GM12801 (cell line): ENCODE measurements around the gene KREMEN2.

Experiments used
- CTCF ChIP-seq: IDR thresholded peaks from one replicate; pipeline ENCODE4 v1.5.1; 2011; ENCODE audit warnings: control low read depth; ENCODE audit not compliant: insufficient read length; ENCODE audit errors: extremely low read depth

Gene KREMEN2

DNA sequence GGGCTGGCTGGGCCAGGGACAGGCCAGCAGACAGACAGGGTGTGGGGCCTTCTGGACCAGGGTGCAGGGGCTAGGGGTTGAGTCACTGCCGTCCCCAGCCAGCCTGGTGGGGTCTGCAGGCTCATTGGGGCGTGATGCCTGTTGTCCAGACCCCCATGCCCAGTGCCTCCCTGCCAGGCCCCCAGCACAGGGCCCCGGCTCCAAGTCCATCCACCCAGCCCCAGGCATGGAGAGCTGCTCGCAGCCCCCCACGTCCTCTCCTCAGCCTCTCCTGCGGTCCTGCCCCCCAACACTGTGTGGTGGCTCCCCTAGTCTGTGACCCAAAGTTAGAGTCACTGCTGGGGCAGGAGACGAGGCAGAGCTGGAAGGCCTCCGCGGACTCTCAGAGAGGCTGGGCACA, 23.2 kb downstream of the KREMEN2 start:
- TF ChIP-seq CTCF = no peak

- TF ChIP-seq CTCF = no peak
Measured at GRCh38 chr16:2987833-2988232, 23.8 kb downstream of the KREMEN2 start.

DNA sequence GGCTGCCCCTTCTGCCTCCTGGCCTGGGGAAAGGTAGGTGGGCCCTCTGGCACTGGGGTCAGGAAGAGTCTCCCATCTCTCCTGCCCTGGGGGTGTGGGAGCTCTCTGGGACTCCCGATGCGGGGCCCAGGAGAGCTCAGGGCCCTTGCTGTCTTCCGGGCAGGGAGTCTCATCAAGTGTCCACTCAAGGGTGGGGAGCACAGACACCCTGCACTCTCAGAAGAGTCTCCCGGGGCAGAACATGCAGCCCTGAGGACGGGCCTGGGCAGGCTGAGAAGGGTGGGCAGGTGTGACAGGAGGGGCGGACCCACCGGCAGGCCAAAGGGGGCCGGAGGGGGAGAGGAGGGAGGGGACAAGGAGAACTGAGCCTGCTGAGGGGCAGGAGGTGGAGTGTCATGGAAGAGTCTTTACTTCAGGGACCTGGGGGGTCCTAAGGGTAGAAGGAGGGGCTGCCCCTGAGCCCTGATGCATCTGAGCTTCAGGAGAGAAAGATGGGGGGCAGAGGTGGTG, 24.6 kb downstream of the KREMEN2 start:
- TF ChIP-seq CTCF = no peak

GRCh38 chr16:2990891-2991290, 26.8 kb downstream of the KREMEN2 start:
- no peak for TF ChIP-seq CTCF

GRCh38 chr16:2991566-2992261, 27.6 kb downstream of the KREMEN2 start:
- TF ChIP-seq CTCF = no peak

DNA sequence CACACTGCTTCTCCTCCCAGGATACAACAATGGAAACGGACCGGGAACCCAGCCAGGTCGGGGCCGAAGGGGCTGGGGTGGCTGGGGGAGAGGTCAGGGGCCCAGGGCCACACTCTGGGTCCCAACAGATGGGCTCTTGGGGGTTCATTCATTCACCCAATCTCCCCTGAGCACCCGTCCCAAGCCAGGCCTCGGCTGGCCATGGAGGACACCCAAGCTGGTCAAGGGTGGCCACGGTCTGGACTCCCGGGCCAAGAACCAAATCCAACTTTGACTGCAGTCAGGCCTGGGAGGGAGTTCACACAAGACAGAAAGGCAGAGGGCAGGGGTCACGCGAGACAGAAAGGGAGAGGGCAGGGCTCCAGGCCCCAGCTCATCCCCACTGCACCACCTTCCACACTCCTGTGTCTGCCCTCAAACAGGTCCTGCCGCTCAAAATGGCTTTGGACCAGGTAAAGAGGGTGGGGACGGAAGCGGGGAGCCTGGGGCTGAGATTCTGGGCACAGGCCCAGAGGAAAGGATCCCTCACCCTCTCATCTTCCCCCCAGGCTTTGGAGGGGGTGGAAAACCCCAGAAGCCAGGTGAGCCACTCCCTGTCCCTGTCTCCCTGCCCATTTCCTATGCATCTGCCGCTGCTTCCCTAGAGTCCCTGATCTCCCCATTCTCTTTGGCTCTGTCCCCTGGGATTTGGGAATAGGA, 28.5 kb downstream of the KREMEN2 start:
- TF ChIP-seq CTCF = no peak

GRCh38 chr16:2996298-2996697, 32.2 kb downstream of the KREMEN2 start:
- no peak for TF ChIP-seq CTCF
